MCF 10A (cell line): ENCODE data around the gene UBTD1. TPM values are rescaled to one million over a fixed set of nuclear protein-coding genes. Genes with fewer than 3 reads are reported as not detected.

Experiments
- BruUV-seq: library from RNA; stranded (reverse); fragments of 400-500 nt; replicated peaks from 2 replicates; lab custom pipeline; 2021; lab: Mats Ljungman, UMichigan
- CTCF ChIA-PET: fragments of 300-600 bp; sonication (Branson Sonifier 250); formaldehyde crosslinking; extraction: SDS; loops from one replicate; lab custom pipeline; 2021; ENCODE audit warnings: antibody characterized with exemption, inconsistent platforms; lab: Yijun Ruan, JAX
- POLR2A ChIA-PET: fragments of 300-600, 350-650 bp; sonication (Branson Sonifier 250); formaldehyde crosslinking; extraction: SDS; loops from one replicate; lab custom pipeline; 2020; ENCODE audit warnings: antibody characterized with exemption, inconsistent platforms; lab: Yijun Ruan, JAX
- DNase-seq: peaks from one replicate; pipeline ENCODE4 v3.0.0-alpha.2; 2018; ENCODE audit not compliant: unreplicated experiment
- H3K27ac Mint-ChIP-seq: one replicate; pipeline ENCODE4 v1.8.0; 2022; ENCODE audit warnings: mild to moderate bottlenecking, low read depth, mixed read lengths; ENCODE audit not compliant: unreplicated experiment
- H3K27me3 Mint-ChIP-seq: one replicate; pipeline ENCODE4 v1.8.0; 2022; ENCODE audit warnings: mixed read lengths; ENCODE audit not compliant: insufficient read depth, unreplicated experiment
- H3K36me3 Mint-ChIP-seq: one replicate; pipeline ENCODE4 v1.8.0; 2022; ENCODE audit warnings: mild to moderate bottlenecking, moderate library complexity, mixed read lengths; ENCODE audit not compliant: insufficient read depth, unreplicated experiment
- H3K4me1 Mint-ChIP-seq: one replicate; pipeline ENCODE4 v1.8.0; 2022; ENCODE audit warnings: mixed read lengths; ENCODE audit not compliant: insufficient read depth, unreplicated experiment
- H3K4me3 Mint-ChIP-seq: one replicate; pipeline ENCODE4 v1.8.0; 2022; ENCODE audit warnings: mild to moderate bottlenecking, moderate library complexity, mixed read lengths; ENCODE audit not compliant: unreplicated experiment
- H3K9me3 Mint-ChIP-seq: one replicate; pipeline ENCODE4 v1.8.0; 2022; ENCODE audit warnings: mixed read lengths; ENCODE audit not compliant: unreplicated experiment
- CTCF ChIP-seq: fragments of 200-600 bp; IDR thresholded peaks from one replicate; pipeline ENCODE4 v1.8.0; 2022; ENCODE audit warnings: antibody characterized with exemption, mild to moderate bottlenecking; ENCODE audit not compliant: unreplicated experiment
- intact Hi-C: fragments of 100-400 bp; cut with micrococcal nuclease; formaldehyde crosslinking; loops from 2 replicates; pipeline ENCODE4 v1.14.1; 2022
- total RNA-seq: library from RNA; stranded (reverse); gene quantifications from 2 replicates; pipeline ENCODE4 v1.2.3, GENCODE V29; 2022

UBTD1 gene
- total RNA-seq, 1 experiment from 2014 or later = 7.2 TPM

DNA sequence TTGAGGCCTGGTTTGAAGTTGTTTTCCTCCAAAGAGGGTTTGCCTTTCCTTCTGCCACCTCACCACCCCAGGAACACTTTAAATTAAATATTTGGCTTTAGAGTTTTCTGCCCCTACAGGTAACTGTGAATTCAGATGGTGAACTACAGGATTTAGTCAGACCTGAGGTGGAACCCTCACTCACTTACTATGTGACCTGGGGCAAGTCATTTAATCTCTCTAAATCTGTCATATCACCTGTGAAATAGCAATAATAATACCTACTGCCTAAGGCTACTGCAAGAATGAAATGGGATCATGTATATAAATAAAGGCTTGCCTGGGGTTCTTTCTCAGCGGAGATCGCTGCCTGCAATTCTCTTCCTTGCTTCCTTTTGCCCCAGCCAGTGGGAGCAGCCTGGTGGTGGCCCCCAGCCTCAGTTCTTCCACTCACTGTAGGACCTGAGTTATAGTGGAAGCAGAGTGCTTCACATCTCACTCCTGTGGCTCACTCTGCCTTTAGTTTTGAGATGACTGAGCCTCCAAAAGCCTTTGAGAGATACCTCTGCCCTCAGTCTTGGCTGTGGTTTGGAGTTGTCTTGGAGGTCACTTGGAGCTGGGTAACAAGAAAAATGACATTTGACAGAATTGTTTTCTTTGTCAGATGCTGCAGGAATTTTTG is 67.7 kb downstream of the UBTD1 start:
- no TSS peak for BruUV-seq
- Mint-ChIP-seq H3K27me3 (no peaks in the 10 kb centered on the region), H3K4me1 (peaks cover 12% of the 10 kb centered on the region), H3K9me3 (peaks cover 19% of the 10 kb centered on the region), H3K27ac (peak overlapping the region; percentile 16), H3K36me3 (peaks cover 9% of the 10 kb centered on the region), H3K4me3 (no peak overlapping the region)
- CTCF ChIA-PET = interaction anchor here (0.5 to 12.4 kb wide), 7 partner anchors 13 to 477 kb away, joined by 3 to 373 read pairs (median 3); partner anchors contain the start of gene RRP12
- intact Hi-C loops = no loop called here
- DNase-seq = no peak
- TF ChIP-seq CTCF = no peak
- POLR2A ChIA-PET = interaction anchor here (0.7 to 1.6 kb wide), 3 partner anchors 43 to 1874 kb away, joined by 3 to 4 read pairs (median 4); no protein-coding TSS in a partner anchor

DNA sequence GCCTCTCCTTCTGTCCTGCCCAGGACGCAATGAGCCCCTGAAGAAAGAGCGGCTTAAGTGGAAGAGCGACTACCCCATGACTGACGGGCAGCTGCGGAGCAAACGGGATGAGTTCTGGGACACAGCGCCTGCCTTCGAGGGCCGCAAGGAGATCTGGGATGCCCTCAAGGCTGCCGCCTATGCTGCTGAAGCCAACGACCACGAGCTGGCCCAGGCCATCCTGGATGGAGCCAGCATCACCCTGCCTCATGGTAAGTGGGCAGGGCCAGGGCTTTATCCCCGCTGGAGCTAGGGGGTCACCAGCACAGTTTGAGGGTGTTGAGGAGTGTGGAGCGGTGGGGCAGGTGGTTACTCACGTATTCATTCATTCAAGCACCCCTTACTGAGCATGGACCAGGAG is 69.2 kb downstream of the UBTD1 start:
- no peak for TF ChIP-seq CTCF
- DNase-seq = no peak
- Mint-ChIP-seq H3K27me3 (no peaks in the 10 kb centered on the region), H3K4me3 (no peak overlapping the region), H3K4me1 (peaks cover 25% of the 10 kb centered on the region), H3K36me3 (peaks cover 5% of the 10 kb centered on the region), H3K27ac (no peak overlapping the region), H3K9me3 (peaks cover 7% of the 10 kb centered on the region)
- ChIA-PET CTCF (interaction anchor here (1.0 to 12.4 kb wide), 7 partner anchors 14 to 152 kb away, joined by 3 to 373 read pairs (median 4); no protein-coding TSS in a partner anchor), POLR2A (interaction anchor here (0.6 kb wide), 1 partner anchor 42 kb away, joined by 4 read pairs; no protein-coding TSS in a partner anchor)
- intact Hi-C loops = no loop called here
- BruUV-seq = no TSS peak

DNA sequence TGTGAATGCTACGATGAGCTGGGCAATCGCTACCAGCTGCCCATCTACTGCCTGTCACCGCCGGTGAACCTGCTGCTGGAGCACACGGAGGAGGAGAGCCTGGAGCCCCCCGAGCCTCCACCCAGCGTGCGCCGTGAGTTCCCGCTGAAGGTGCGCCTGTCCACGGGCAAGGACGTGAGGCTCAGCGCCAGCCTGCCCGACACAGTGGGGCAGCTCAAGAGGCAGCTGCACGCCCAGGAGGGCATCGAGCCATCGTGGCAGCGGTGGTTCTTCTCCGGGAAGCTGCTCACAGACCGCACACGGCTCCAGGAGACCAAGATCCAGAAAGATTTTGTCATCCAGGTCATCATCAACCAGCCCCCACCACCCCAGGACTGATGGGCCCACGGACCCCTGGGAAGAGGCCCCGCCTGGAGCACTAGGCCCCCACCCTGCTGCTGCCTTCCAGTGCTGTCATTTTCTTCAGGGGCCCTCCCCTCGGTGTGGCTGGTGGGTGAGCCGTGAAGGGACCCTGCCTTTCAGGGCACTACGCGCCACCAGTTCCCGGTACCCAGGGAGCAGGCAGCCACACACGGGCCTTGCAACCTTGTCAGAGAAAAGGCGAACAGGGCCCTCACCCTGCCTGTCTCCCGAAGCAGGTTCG is 71.5 kb downstream of the UBTD1 start:
- Mint-ChIP-seq H3K9me3 (no peaks in the 10 kb centered on the region), H3K36me3 (peaks cover 5% of the 10 kb centered on the region), H3K4me1 (peaks cover 42% of the 10 kb centered on the region), H3K27ac (no peak overlapping the region), H3K27me3 (no peaks in the 10 kb centered on the region), H3K4me3 (no peak overlapping the region)
- intact Hi-C loops = loop anchor here (5.0 kb wide), 2 partner anchors 108 to 162 kb away; no protein-coding TSS in a partner anchor
- TF ChIP-seq CTCF = no peak
- POLR2A ChIA-PET = interaction anchor here (1.3 to 6.5 kb wide), 4 partner anchors 17 to 87 kb away, joined by 3 to 184 read pairs (median 26); no protein-coding TSS in a partner anchor
- DNase-seq = no peak
- CTCF ChIA-PET = interaction anchor here (6.6 to 12.4 kb wide), 2 partner anchors 16 to 42 kb away, joined by 52 to 373 read pairs; no protein-coding TSS in a partner anchor
- BruUV-seq = no TSS peak
